GM12878 (cell line): ENCODE measurements around the gene MAST4. TPM values are rescaled to one million over a fixed set of nuclear protein-coding genes. Genes with fewer than 3 reads are reported as not detected.

Experiments
- ATAC-seq: fragments of 200-7000 bp; cut with Tn5 transposase; 3 replicates; pipeline ENCODE4 v1.9.1; 2020; ENCODE audit warnings: mild to moderate bottlenecking, moderate library complexity
- BruUV-seq: library from RNA; stranded (reverse); fragments of 400-500 nt; replicated peaks from 2 replicates; lab custom pipeline; 2021; lab: Mats Ljungman, UMichigan
- CTCF ChIA-PET: fragments of 300-600 bp; sonication (Branson Sonifier 250); formaldehyde crosslinking; extraction: SDS; loops from one replicate; lab custom pipeline; 2021; ENCODE audit warnings: inconsistent platforms; lab: Yijun Ruan, JAX
- POLR2A ChIA-PET: fragments of 350-600 bp; formaldehyde crosslinking; extraction: SDS; loops from one replicate; lab custom pipeline; 2021; ENCODE audit warnings: inconsistent platforms; lab: Charles Lee
- RAD21 ChIA-PET: fragments of 300-600 bp; sonication (Branson Sonifier 250); formaldehyde crosslinking; loops from one replicate; lab custom pipeline; 2023; ENCODE audit warnings: antibody characterized with exemption; ENCODE audit not compliant: unreplicated experiment; lab: Charles Lee
- SMC1A ChIA-PET: fragments of 300-600 bp; sonication (Branson Sonifier 250); formaldehyde crosslinking; loops from one replicate; lab custom pipeline; 2023; ENCODE audit not compliant: unreplicated experiment, uncharacterized antibody; lab: Charles Lee
- DNase-seq: peaks from one replicate; pipeline ENCODE4 v3.0.0-alpha.2; 2011; ENCODE audit warnings: low read depth, low spot score
- FAIRE-seq: peaks from 3 replicates; lab custom pipeline; 2011; peaks lifted over from hg19 to GRCh38; lab: Jason Lieb, UNC
- H2AFZ ChIP-seq: 2 replicates; pipeline ENCODE4 v1.6.0; 2011; ENCODE audit warnings: low read depth, low read length, control low read depth; ENCODE audit not compliant: control insufficient read depth
- H3K27ac ChIP-seq: 2 replicates; pipeline ENCODE4 v1.5.1; 2011; ENCODE audit warnings: control low read depth; ENCODE audit not compliant: control insufficient read depth, insufficient read depth
- H3K27me3 ChIP-seq, 2 experiments: replicated peaks in 1 of 2; 2 replicates each; pipeline versions ENCODE4 v1.6.0 to v1.6.1; 2011; ENCODE audit warnings: low read length in 1 of 2; ENCODE audit not compliant: control insufficient read depth in 2 of 2, insufficient read depth in 2 of 2
- H3K36me3 ChIP-seq, 2 experiments: 2 replicates each; pipeline ENCODE4 v1.5.1; 2011; ENCODE audit warnings: low read length in 1 of 2; ENCODE audit not compliant: control insufficient read depth in 2 of 2, insufficient read depth in 2 of 2
- H3K4me1 ChIP-seq: 2 replicates; pipeline ENCODE4 v1.6.1; 2011; ENCODE audit warnings: mild to moderate bottlenecking, low read length, moderate library complexity, mixed read lengths; ENCODE audit not compliant: control insufficient read depth, insufficient read depth
- H3K4me2 ChIP-seq: 2 replicates; pipeline ENCODE4 v1.6.0; 2011; ENCODE audit warnings: control low read depth; ENCODE audit not compliant: control insufficient read depth, insufficient read depth
- H3K4me3 ChIP-seq: fragments of 200-600 bp; sonication (generic); 2 replicates; pipeline ENCODE4 v1.5.1; 2016
- H3K79me2 ChIP-seq: 2 replicates; pipeline ENCODE4 v1.6.0; 2011; ENCODE audit warnings: low read length; ENCODE audit not compliant: control insufficient read depth, insufficient read depth
- H3K9ac ChIP-seq: 2 replicates; pipeline ENCODE4 v1.8.0; 2011; ENCODE audit warnings: low read length, control low read depth, mixed read lengths; ENCODE audit not compliant: control insufficient read depth, insufficient read depth
- H3K9me3 ChIP-seq: replicated peaks from 3 replicates; pipeline ENCODE4 v1.5.1; 2011; ENCODE audit warnings: mild to moderate bottlenecking, low read length; ENCODE audit not compliant: control insufficient read depth, insufficient read depth
- H4K20me1 ChIP-seq: 2 replicates; pipeline ENCODE4 v1.6.0; 2011; ENCODE audit not compliant: control insufficient read depth, insufficient read depth
- BMI1 ChIP-seq: fragments of 450-650 bp; IDR thresholded peaks from 2 replicates; pipeline ENCODE4 v1.6.1; 2016; ENCODE audit warnings: mild to moderate bottlenecking, moderate library complexity, borderline replicate concordance
- BRCA1 ChIP-seq: IDR thresholded peaks from 2 replicates; pipeline ENCODE4 v1.6.1; 2011; ENCODE audit warnings: low read depth, low read length, improper control_type of control experiment
- CREM ChIP-seq: IDR thresholded peaks from 2 replicates; pipeline ENCODE4 v1.6.1; 2014; ENCODE audit warnings: antibody characterized with exemption, low read depth
- ESRRA ChIP-seq: IDR thresholded peaks from 2 replicates; pipeline ENCODE4 v1.6.1; 2012; ENCODE audit warnings: mild to moderate bottlenecking, low read length, improper control_type of control experiment
- GABPA ChIP-seq: IDR thresholded peaks from 2 replicates; pipeline ENCODE4 v1.6.1; 2014; ENCODE audit warnings: antibody characterized with exemption, low read depth, mild to moderate bottlenecking, inconsistent platforms
- NBN ChIP-seq: fragments of 450-650 bp; IDR thresholded peaks from 2 replicates; pipeline ENCODE4 v1.6.1; 2016
- NFYB ChIP-seq: IDR thresholded peaks from 2 replicates; pipeline ENCODE4 v1.6.1; 2011; ENCODE audit warnings: low read depth, mild to moderate bottlenecking, low read length, improper control_type of control experiment, moderate library complexity; ENCODE audit not compliant: insufficient read depth
- SMAD1 ChIP-seq: fragments of 450-650 bp; IDR thresholded peaks from 2 replicates; pipeline ENCODE4 v1.6.1; 2018; ENCODE audit warnings: mild to moderate bottlenecking, low read depth; ENCODE audit not compliant: partially characterized antibody
- SMARCA5 ChIP-seq: fragments of 450-650 bp; IDR thresholded peaks from 2 replicates; pipeline ENCODE4 v1.6.1; 2017; ENCODE audit warnings: mild to moderate bottlenecking
- SP1 ChIP-seq: IDR thresholded peaks from one replicate; pipeline ENCODE4 v1.6.1; 2011; ENCODE audit warnings: low read depth, low read length
- TAF1 ChIP-seq: IDR thresholded peaks from 2 replicates; pipeline ENCODE4 v1.6.1; 2011; ENCODE audit warnings: mild to moderate bottlenecking, low read depth, low read length, borderline replicate concordance
- WGBS: methylation state at CpG from one replicate; pipeline ENCODE4 v1.1.6; 2016; ENCODE audit warnings: low lambda C conversion rate; ENCODE audit not compliant: insufficient replicate concordance, insufficient coverage; ENCODE audit errors: missing lambda C conversion rate; 5-methylcytosine and 5-hydroxymethylcytosine counted together
- in situ Hi-C: fragments of 300-500 bp; cut with MboI; formaldehyde crosslinking; loops from 9 replicates; pipeline ENCODE4 v1.14.3; 2018; ENCODE audit warnings: mixed read lengths
- intact Hi-C: fragments of 100-400 bp; cut with micrococcal nuclease; formaldehyde crosslinking; loops from one replicate; pipeline ENCODE4 v1.14.2; 2022; ENCODE audit not compliant: unreplicated experiment
- polyA plus RNA-seq, 11 experiments: library from polyadenylated mRNA; depleted of rRNA in 4 of 11; unstranded in 6 of 11; stranded (reverse) in 5 of 11; fragments of >200 nt; fragmentation: Nextera tagmentation in 4 of 11; fragmentation: Illumina TruSeq in 1 of 11; extraction: Ambion mirVana in 4 of 11; extraction: Trizol in 1 of 11; gene quantifications; 1 replicate in 1 of 11; 2 replicates in 10 of 11; pipeline versions ENCODE4 v1.2.1 to v1.2.3, GENCODE V29; 2011 to 2016; ENCODE audit warnings: inconsistent platforms in 2 of 11, missing spikeins in 2 of 11, low read depth in 1 of 11
- total RNA-seq, 4 experiments: library from RNA; depleted of rRNA in 3 of 4; stranded (reverse); fragments of >200 nt in 3 of 4; fragmentation: Illumina TruSeq in 1 of 4; extraction: Trizol in 1 of 4; gene quantifications; 2 replicates each; pipeline versions ENCODE4 v1.2.1 to v1.2.3, GENCODE V29; 2013 to 2021
- TF ChIP-seq, protein P1 (sequence below): IDR thresholded peaks from 2 replicates; pipeline ENCODE4 v1.6.1; 2012; ENCODE audit warnings: low read depth, low read length, improper control_type of control experiment
- TF ChIP-seq, protein P2 (sequence below): fragments of 150-350 bp; IDR thresholded peaks from 2 replicates; pipeline ENCODE4 v1.6.1; 2016; ENCODE audit warnings: low read depth, low read length
- TF ChIP-seq, protein P3 (sequence below): fragments of 450-650 bp; IDR thresholded peaks from 2 replicates; pipeline ENCODE4 v1.6.1; 2018; ENCODE audit warnings: borderline replicate concordance, mild to moderate bottlenecking; ENCODE audit not compliant: partially characterized antibody
- TF ChIP-seq, protein P4 (sequence below): fragments of 450-650 bp; IDR thresholded peaks from 2 replicates; pipeline ENCODE4 v1.6.1; 2017; ENCODE audit warnings: mild to moderate bottlenecking, moderate library complexity

The MAST4 gene
- total and polyA plus RNA-seq, 10 of the 15 experiments (the other 5 are each of a cell fraction or from before 2014, with no cell fraction given), result 0.02 to 1.6 (median 0.29) TPM; not detected in 1

DNA sequence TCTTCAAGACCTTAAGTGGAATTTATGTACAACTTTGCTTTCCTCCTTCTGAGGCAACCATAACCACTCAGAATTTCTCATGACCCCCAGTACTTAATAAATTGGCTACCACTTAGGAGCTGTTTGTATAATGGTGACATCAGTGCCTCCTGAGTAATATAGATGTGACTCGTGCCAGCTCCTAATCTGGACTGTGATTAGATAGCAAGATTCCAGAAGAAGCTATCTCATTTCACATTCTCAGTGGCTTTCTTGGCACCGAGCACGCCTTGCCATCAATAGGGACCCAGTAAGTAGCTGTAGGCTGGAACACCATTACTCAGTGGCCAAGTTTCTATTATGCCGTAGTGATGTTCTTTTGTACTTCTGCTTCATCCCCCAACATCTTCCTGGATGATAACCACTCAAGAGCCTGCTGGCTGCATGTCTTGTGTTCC is 371.7 kb downstream of the MAST4 start:
- H3K27ac ChIP-seq, result no peak overlapping the region
- SMC1A ChIA-PET, result no interaction called here
- H3K4me1 ChIP-seq, result no peaks in the 10 kb centered on the region
- intact Hi-C loops, result no loop called here
- H3K9me3 ChIP-seq, result no peaks in the 10 kb centered on the region
- H4K20me1 ChIP-seq, result no peaks in the 10 kb centered on the region
- DNase-seq, result no peak
- FAIRE-seq, result no peak
- in situ Hi-C loops, result no loop called here
- POLR2A ChIA-PET, result no interaction called here
- RAD21 ChIA-PET, result no interaction called here
- no peak overlapping the region for H2AFZ ChIP-seq
- WGBS, result 40% methylated on average over 4 of the region's 4 CpGs
- 0 out of 4 replicates have a peak, but pooled peaks cover 0 to 3% of the 10 kb centered on the region in 2 experiments for H3K27me3 ChIP-seq
- no peak overlapping the region for H3K4me3 ChIP-seq
- no peaks in the 10 kb centered on the region for H3K36me3 ChIP-seq
- CTCF ChIA-PET, result no interaction called here
- H3K4me2 ChIP-seq, result no peak overlapping the region
- no TSS peak for BruUV-seq
- no peaks in the 10 kb centered on the region for H3K79me2 ChIP-seq
- H3K9ac ChIP-seq, result no peak overlapping the region
- no peak for ATAC-seq
- TF ChIP-seq NFYB, result no peak
- no peak for TF ChIP-seq ESRRA
- TF ChIP-seq SP1, result no peak
- TF ChIP-seq, protein P1, sequence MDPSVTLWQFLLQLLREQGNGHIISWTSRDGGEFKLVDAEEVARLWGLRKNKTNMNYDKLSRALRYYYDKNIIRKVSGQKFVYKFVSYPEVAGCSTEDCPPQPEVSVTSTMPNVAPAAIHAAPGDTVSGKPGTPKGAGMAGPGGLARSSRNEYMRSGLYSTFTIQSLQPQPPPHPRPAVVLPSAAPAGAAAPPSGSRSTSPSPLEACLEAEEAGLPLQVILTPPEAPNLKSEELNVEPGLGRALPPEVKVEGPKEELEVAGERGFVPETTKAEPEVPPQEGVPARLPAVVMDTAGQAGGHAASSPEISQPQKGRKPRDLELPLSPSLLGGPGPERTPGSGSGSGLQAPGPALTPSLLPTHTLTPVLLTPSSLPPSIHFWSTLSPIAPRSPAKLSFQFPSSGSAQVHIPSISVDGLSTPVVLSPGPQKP, result no peak
- no peak for TF ChIP-seq GABPA
- TF ChIP-seq, protein P2, sequence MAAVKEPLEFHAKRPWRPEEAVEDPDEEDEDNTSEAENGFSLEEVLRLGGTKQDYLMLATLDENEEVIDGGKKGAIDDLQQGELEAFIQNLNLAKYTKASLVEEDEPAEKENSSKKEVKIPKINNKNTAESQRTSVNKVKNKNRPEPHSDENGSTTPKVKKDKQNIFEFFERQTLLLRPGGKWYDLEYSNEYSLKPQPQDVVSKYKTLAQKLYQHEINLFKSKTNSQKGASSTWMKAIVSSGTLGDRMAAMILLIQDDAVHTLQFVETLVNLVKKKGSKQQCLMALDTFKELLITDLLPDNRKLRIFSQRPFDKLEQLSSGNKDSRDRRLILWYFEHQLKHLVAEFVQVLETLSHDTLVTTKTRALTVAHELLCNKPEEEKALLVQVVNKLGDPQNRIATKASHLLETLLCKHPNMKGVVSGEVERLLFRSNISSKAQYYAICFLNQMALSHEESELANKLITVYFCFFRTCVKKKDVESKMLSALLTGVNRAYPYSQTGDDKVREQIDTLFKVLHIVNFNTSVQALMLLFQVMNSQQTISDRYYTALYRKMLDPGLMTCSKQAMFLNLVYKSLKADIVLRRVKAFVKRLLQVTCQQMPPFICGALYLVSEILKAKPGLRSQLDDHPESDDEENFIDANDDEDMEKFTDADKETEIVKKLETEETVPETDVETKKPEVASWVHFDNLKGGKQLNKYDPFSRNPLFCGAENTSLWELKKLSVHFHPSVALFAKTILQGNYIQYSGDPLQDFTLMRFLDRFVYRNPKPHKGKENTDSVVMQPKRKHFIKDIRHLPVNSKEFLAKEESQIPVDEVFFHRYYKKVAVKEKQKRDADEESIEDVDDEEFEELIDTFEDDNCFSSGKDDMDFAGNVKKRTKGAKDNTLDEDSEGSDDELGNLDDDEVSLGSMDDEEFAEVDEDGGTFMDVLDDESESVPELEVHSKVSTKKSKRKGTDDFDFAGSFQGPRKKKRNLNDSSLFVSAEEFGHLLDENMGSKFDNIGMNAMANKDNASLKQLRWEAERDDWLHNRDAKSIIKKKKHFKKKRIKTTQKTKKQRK, result no peak
- no peak for TF ChIP-seq CREM
- TF ChIP-seq, protein P3, sequence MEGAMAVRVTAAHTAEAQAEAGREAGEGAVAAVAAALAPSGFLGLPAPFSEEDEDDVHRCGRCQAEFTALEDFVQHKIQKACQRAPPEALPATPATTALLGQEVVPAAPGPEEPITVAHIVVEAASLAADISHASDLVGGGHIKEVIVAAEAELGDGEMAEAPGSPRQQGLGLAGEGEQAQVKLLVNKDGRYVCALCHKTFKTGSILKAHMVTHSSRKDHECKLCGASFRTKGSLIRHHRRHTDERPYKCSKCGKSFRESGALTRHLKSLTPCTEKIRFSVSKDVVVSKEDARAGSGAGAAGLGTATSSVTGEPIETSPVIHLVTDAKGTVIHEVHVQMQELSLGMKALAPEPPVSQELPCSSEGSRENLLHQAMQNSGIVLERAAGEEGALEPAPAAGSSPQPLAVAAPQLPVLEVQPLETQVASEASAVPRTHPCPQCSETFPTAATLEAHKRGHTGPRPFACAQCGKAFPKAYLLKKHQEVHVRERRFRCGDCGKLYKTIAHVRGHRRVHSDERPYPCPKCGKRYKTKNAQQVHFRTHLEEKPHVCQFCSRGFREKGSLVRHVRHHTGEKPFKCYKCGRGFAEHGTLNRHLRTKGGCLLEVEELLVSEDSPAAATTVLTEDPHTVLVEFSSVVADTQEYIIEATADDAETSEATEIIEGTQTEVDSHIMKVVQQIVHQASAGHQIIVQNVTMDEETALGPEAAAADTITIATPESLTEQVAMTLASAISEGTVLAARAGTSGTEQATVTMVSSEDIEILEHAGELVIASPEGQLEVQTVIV, result no peak
- TF ChIP-seq, protein P4, sequence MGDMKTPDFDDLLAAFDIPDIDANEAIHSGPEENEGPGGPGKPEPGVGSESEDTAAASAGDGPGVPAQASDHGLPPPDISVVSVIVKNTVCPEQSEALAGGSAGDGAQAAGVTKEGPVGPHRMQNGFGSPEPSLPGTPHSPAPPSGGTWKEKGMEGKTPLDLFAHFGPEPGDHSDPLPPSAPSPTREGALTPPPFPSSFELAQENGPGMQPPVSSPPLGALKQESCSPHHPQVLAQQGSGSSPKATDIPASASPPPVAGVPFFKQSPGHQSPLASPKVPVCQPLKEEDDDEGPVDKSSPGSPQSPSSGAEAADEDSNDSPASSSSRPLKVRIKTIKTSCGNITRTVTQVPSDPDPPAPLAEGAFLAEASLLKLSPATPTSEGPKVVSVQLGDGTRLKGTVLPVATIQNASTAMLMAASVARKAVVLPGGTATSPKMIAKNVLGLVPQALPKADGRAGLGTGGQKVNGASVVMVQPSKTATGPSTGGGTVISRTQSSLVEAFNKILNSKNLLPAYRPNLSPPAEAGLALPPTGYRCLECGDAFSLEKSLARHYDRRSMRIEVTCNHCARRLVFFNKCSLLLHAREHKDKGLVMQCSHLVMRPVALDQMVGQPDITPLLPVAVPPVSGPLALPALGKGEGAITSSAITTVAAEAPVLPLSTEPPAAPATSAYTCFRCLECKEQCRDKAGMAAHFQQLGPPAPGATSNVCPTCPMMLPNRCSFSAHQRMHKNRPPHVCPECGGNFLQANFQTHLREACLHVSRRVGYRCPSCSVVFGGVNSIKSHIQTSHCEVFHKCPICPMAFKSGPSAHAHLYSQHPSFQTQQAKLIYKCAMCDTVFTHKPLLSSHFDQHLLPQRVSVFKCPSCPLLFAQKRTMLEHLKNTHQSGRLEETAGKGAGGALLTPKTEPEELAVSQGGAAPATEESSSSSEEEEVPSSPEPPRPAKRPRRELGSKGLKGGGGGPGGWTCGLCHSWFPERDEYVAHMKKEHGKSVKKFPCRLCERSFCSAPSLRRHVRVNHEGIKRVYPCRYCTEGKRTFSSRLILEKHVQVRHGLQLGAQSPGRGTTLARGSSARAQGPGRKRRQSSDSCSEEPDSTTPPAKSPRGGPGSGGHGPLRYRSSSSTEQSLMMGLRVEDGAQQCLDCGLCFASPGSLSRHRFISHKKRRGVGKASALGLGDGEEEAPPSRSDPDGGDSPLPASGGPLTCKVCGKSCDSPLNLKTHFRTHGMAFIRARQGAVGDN, result no peak
- no peak for TF ChIP-seq NBN
- no peak for TF ChIP-seq BMI1
- no peak for TF ChIP-seq SMAD1
- no peak for TF ChIP-seq TAF1
- TF ChIP-seq BRCA1, result no peak
- TF ChIP-seq SMARCA5, result no peak
